ENCODE data around the gene KCNH2. TPM values are rescaled to one million over a fixed set of nuclear protein-coding genes. Genes with fewer than 3 reads are reported as not detected.
A peak's percentile ranks its signal among the peaks of the same experiment; 100 is the strongest.

KCNH2 gene
- total and polyA plus RNA-seq, 2 of the 13 experiments (the other 11 are each of a cell fraction or from before 2014, with no cell fraction given) = 0.09 to 0.11 TPM

DNA sequence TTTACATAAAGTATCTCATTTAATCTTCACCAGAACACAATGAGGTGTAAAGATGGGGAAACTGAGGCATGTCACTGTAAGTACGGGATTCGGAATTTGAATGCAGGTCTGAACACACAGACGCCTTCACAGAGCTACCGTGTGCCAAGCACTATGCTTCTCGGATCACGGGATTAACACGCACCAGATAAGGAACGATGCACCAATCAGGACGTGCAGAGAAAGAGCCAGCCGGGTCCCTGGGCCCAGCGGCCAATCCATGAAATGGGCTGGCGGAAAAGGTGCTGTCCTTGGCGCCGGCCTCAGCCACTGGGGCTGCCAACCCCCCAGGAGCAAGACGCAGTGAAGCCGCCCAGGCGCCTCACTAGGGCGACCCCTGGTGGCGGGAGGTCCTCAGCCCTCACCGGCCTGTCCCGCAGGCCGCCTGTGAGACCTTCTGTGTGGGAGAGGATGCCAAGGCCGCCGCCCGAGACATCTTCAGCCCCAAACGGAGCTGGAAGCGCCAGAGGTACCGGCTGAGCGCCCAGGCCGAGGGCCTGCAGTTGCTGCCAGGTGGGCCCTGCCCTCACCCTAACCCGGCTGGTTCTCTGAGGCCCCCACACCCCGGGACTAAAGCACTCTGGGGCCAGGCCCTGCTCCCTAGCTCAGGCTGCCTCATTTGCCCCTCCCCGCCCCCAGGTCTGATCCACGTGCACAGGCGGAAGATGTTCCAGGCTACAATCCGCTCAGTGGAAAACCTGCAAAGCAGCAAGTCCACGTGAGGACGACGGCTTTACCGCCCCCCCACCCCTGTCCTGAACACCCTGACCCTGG, 30.6 kb upstream of the KCNH2 start (continued):
- no peak for TF ChIP-seq PAWR (CRISPR knock-in tag; IDR thresholded peaks at IDR 0.05; ENCODE audit: borderline replicate concordance)
- TF ChIP-seq, protein P1, sequence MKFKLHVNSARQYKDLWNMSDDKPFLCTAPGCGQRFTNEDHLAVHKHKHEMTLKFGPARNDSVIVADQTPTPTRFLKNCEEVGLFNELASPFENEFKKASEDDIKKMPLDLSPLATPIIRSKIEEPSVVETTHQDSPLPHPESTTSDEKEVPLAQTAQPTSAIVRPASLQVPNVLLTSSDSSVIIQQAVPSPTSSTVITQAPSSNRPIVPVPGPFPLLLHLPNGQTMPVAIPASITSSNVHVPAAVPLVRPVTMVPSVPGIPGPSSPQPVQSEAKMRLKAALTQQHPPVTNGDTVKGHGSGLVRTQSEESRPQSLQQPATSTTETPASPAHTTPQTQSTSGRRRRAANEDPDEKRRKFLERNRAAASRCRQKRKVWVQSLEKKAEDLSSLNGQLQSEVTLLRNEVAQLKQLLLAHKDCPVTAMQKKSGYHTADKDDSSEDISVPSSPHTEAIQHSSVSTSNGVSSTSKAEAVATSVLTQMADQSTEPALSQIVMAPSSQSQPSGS (CRISPR knock-in tag; IDR thresholded peaks at IDR 0.05) = peak; percentile 68
- no peak for TF ChIP-seq GATA4 (IDR thresholded peaks at IDR 0.05; ENCODE audit: borderline replicate concordance, low read depth)
- TF ChIP-seq, protein P2, sequence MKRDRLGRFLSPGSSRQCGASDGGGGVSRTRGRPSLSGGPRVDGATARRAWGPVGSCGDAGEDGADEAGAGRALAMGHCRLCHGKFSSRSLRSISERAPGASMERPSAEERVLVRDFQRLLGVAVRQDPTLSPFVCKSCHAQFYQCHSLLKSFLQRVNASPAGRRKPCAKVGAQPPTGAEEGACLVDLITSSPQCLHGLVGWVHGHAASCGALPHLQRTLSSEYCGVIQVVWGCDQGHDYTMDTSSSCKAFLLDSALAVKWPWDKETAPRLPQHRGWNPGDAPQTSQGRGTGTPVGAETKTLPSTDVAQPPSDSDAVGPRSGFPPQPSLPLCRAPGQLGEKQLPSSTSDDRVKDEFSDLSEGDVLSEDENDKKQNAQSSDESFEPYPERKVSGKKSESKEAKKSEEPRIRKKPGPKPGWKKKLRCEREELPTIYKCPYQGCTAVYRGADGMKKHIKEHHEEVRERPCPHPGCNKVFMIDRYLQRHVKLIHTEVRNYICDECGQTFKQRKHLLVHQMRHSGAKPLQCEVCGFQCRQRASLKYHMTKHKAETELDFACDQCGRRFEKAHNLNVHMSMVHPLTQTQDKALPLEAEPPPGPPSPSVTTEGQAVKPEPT (CRISPR knock-in tag; IDR thresholded peaks at IDR 0.05; ENCODE audit: low read depth) = no peak
- TF ChIP-seq, protein P3, sequence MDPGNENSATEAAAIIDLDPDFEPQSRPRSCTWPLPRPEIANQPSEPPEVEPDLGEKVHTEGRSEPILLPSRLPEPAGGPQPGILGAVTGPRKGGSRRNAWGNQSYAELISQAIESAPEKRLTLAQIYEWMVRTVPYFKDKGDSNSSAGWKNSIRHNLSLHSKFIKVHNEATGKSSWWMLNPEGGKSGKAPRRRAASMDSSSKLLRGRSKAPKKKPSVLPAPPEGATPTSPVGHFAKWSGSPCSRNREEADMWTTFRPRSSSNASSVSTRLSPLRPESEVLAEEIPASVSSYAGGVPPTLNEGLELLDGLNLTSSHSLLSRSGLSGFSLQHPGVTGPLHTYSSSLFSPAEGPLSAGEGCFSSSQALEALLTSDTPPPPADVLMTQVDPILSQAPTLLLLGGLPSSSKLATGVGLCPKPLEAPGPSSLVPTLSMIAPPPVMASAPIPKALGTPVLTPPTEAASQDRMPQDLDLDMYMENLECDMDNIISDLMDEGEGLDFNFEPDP (CRISPR knock-in tag; conservative IDR thresholded peaks at IDR 0.05) = no peak
- TF ChIP-seq PRMT3 (CRISPR knock-in tag; IDR thresholded peaks at IDR 0.05; ENCODE audit: borderline replicate concordance, low read depth) = no peak
- TF ChIP-seq RAD21 (CRISPR knock-in tag; IDR thresholded peaks at IDR 0.05) = peak; percentile 46
- no peak for TF ChIP-seq ZNF337 (CRISPR knock-in tag; IDR thresholded peaks at IDR 0.05; ENCODE audit: borderline replicate concordance, low read depth)
- TF ChIP-seq, protein P4, sequence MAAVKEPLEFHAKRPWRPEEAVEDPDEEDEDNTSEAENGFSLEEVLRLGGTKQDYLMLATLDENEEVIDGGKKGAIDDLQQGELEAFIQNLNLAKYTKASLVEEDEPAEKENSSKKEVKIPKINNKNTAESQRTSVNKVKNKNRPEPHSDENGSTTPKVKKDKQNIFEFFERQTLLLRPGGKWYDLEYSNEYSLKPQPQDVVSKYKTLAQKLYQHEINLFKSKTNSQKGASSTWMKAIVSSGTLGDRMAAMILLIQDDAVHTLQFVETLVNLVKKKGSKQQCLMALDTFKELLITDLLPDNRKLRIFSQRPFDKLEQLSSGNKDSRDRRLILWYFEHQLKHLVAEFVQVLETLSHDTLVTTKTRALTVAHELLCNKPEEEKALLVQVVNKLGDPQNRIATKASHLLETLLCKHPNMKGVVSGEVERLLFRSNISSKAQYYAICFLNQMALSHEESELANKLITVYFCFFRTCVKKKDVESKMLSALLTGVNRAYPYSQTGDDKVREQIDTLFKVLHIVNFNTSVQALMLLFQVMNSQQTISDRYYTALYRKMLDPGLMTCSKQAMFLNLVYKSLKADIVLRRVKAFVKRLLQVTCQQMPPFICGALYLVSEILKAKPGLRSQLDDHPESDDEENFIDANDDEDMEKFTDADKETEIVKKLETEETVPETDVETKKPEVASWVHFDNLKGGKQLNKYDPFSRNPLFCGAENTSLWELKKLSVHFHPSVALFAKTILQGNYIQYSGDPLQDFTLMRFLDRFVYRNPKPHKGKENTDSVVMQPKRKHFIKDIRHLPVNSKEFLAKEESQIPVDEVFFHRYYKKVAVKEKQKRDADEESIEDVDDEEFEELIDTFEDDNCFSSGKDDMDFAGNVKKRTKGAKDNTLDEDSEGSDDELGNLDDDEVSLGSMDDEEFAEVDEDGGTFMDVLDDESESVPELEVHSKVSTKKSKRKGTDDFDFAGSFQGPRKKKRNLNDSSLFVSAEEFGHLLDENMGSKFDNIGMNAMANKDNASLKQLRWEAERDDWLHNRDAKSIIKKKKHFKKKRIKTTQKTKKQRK (IDR thresholded peaks at IDR 0.05; ENCODE audit: low read length) = no peak
- TF ChIP-seq, protein P5, sequence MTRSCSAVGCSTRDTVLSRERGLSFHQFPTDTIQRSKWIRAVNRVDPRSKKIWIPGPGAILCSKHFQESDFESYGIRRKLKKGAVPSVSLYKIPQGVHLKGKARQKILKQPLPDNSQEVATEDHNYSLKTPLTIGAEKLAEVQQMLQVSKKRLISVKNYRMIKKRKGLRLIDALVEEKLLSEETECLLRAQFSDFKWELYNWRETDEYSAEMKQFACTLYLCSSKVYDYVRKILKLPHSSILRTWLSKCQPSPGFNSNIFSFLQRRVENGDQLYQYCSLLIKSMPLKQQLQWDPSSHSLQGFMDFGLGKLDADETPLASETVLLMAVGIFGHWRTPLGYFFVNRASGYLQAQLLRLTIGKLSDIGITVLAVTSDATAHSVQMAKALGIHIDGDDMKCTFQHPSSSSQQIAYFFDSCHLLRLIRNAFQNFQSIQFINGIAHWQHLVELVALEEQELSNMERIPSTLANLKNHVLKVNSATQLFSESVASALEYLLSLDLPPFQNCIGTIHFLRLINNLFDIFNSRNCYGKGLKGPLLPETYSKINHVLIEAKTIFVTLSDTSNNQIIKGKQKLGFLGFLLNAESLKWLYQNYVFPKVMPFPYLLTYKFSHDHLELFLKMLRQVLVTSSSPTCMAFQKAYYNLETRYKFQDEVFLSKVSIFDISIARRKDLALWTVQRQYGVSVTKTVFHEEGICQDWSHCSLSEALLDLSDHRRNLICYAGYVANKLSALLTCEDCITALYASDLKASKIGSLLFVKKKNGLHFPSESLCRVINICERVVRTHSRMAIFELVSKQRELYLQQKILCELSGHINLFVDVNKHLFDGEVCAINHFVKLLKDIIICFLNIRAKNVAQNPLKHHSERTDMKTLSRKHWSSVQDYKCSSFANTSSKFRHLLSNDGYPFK (CRISPR knock-in tag; IDR thresholded peaks at IDR 0.05; ENCODE audit: borderline replicate concordance) = peak; percentile 58; the same call in 1 of the 2 replicates
- no peak for TF ChIP-seq ZNF605 (CRISPR knock-in tag; IDR thresholded peaks at IDR 0.05)
- TF ChIP-seq ZFY (CRISPR knock-in tag; IDR thresholded peaks at IDR 0.05) = peak; percentile 82
- TF ChIP-seq ZNF788 (CRISPR knock-in tag; IDR thresholded peaks at IDR 0.05; ENCODE audit: borderline replicate concordance) = peak; percentile 53; the same call in 1 of the 2 replicates
- TF ChIP-seq, protein P6, sequence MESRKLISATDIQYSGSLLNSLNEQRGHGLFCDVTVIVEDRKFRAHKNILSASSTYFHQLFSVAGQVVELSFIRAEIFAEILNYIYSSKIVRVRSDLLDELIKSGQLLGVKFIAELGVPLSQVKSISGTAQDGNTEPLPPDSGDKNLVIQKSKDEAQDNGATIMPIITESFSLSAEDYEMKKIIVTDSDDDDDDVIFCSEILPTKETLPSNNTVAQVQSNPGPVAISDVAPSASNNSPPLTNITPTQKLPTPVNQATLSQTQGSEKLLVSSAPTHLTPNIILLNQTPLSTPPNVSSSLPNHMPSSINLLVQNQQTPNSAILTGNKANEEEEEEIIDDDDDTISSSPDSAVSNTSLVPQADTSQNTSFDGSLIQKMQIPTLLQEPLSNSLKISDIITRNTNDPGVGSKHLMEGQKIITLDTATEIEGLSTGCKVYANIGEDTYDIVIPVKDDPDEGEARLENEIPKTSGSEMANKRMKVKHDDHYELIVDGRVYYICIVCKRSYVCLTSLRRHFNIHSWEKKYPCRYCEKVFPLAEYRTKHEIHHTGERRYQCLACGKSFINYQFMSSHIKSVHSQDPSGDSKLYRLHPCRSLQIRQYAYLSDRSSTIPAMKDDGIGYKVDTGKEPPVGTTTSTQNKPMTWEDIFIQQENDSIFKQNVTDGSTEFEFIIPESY (CRISPR knock-in tag; IDR thresholded peaks at IDR 0.05) = peak; percentile 90

Data from HepG2 (cell line).